ENCODE measurements around the gene HIGD2A.

The HIGD2A gene

GRCh38 chr5:176369934-176370711, 18.4 kb upstream of the HIGD2A start:
- no peak for DNase-seq

- DNase-seq: no peak
Measured at GRCh38 chr5:176371621-176372539, 16.7 kb upstream of the HIGD2A start.

GRCh38 chr5:176373100-176373818, 15.3 kb upstream of the HIGD2A start:
- no peak for DNase-seq

GRCh38 chr5:176379881-176380280, 8.7 kb upstream of the HIGD2A start:
- DNase-seq: no peak

GRCh38 chr5:176381423-176381822, 7.1 kb upstream of the HIGD2A start:
- DNase-seq: no peak

GRCh38 chr5:176381979-176382378, 6.6 kb upstream of the HIGD2A start:
- no peak for DNase-seq

GRCh38 chr5:176382721-176383120, 5.8 kb upstream of the HIGD2A start:
- DNase-seq: no peak

- DNase-seq: no peak
Measured at GRCh38 chr5:176383248-176383905, 5.2 kb upstream of the HIGD2A start.

- DNase-seq: no peak
Measured at GRCh38 chr5:176383961-176384360, 4.6 kb upstream of the HIGD2A start.

GRCh38 chr5:176384366-176384930, 4.1 kb upstream of the HIGD2A start:
- DNase-seq: no peak

GRCh38 chr5:176384991-176385390, 3.6 kb upstream of the HIGD2A start:
- no peak for DNase-seq

- no peak for DNase-seq
Measured at GRCh38 chr5:176386491-176386890, 2.1 kb upstream of the HIGD2A start.

- DNase-seq: no peak
Measured at GRCh38 chr5:176387384-176387925, 1.1 kb upstream of the HIGD2A start.

GRCh38 chr5:176388003-176388443, 528 bp upstream of the HIGD2A start:
- DNase-seq: no peak

- no peak for DNase-seq
Measured at GRCh38 chr5:176389135-176390123, 878 bp downstream of the HIGD2A start.

- no peak for DNase-seq
Measured at GRCh38 chr5:176391479-176391878, 2.9 kb downstream of the HIGD2A start.

- no peak for DNase-seq
Measured at GRCh38 chr5:176391999-176392398, 3.4 kb downstream of the HIGD2A start.

GRCh38 chr5:176392526-176392925, 4.0 kb downstream of the HIGD2A start:
- DNase-seq: no peak

- no peak for DNase-seq
Measured at GRCh38 chr5:176394096-176394495, 5.5 kb downstream of the HIGD2A start.

- no peak for DNase-seq
Measured at GRCh38 chr5:176394881-176395675, 6.5 kb downstream of the HIGD2A start.

Measured in NCI-H345 (cell line).